Measurements from ENCODE around the gene XG. TPM values are rescaled to one million over a fixed set of nuclear protein-coding genes. Genes with fewer than 3 reads are reported as not detected.
"Not testable (repeated sequence)": the region's sequence is repeated elsewhere in the genome, so short reads cannot be mapped to it uniquely, and the experiment has no call there.

Gene XG
- total RNA-seq, 1 donor from 2014 or later = 2.6 TPM

DNA sequence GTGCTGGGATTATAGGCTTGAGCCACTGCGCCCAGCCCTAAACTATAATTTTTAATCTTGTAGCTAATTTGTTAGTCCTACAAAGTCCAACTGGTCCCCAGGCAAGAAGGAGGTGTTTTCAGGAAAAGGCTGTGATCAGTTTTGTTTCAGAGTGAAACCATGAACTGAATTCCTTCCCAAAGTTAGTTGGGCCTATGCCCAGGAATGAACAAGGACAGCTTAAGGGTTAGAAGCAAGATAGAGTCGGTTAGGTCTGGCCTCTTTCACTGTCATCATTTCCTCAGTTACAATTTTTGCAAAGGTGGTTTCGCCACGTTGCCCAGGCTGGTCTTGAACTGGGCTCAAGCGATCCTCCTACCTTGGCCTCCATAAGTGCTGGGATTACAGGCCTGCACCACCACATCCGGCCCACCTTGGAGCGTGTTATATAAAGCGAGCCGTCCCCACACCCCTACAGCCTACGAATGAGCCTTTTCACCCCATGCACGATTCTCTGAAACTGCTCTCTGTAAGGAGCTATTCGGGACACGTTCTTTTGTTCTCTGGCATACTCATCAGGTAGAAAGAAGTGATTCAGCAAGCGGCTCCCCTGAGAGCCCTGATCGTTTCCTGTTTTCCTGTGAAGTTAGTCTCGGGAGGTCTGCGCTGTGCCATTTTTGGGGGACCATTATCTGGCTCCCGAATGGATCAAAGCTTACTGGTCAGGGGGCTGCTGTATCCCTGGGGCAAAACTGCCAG, 52.4 kb downstream of the XG start:
- intact Hi-C loops (cut with DNase I); DNase-seq (ENCODE audit: low spot score): not testable (repeated sequence)

DNA sequence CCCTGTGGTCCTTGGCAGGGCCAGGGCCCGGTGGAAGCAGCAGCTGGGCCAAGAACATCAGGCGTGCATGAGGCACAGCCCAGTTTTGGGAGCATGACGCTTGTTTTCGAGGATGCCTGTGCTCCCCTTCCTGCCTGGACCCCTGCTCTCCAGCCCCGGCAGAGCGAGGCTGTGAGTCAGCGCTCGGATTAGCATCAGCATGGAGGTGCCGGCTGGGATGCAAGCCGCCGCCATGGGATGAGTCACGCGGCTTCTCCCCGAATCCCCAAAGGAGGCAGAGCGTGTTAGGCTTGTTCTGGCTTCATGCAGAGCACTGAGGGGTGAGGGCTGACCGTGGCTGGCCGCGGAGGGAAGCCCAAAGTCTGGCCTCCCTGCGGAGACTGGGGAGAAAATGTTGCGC, 53.0 kb downstream of the XG start:
- DNase-seq (ENCODE audit: low spot score); intact Hi-C loops (cut with DNase I): not testable (repeated sequence)

DNA sequence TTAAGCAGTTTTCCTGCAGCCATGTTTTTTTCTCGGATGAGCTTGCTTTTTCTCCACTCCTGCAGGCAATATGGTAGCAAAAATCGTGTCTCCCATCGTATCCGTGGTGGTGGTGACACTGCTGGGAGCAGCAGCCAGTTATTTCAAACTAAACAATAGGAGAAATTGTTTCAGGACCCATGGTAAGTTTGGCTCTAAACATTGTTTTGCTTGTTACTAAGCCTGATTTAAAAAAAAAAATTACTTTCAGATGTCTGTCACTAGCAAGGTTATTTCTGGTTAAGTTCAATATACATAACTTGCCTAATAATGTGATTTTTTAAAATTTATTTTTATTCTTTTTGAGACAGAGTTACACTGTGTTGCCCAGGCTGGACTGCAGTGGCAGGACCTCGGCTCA, 59.4 kb downstream of the XG start:
- intact Hi-C loops (cut with DNase I) = loop anchor here (10.0 kb wide), 1 partner anchor 116 kb away; the partner anchor contains the start of gene CD99
- DNase-seq (ENCODE audit: low spot score) = no peak

- not testable (repeated sequence) for DNase-seq (ENCODE audit: low spot score)
These were observed 60.5 kb downstream of the XG start for GRCh38 chrX:2812161-2812907.

DNA sequence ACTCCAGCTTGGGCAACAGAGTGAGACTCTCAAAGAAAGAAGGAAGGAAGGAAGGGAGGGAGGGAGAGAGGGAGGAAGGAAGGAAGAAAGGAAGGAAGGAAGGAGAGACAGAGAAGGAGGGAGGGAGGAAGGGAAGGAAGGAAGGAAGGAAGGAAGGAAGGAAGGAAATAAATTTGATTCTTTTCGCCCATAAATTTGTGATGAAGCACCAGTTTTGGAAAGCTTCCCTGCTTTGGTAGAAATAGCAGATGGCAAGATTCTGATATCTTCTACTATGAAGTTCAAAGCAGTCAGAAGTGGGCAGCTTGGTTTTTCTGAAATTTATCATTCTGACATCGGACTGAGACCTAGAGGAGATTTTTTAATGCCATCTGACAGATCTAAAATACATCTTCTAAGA, 65.2 kb downstream of the XG start:
- intact Hi-C loops (cut with DNase I) = loop anchor here (10.0 kb wide), 1 partner anchor 122 kb away; the partner anchor contains the start of gene CD99
- DNase-seq (ENCODE audit: low spot score) = no peak

More at GRCh38 chrX:2812161-2812907, 60.5 kb downstream of the XG start:
- intact Hi-C loops (cut with DNase I) = loop anchor here (10.0 kb wide), 1 partner anchor 118 kb away; the partner anchor contains the start of gene CD99

DNA sequence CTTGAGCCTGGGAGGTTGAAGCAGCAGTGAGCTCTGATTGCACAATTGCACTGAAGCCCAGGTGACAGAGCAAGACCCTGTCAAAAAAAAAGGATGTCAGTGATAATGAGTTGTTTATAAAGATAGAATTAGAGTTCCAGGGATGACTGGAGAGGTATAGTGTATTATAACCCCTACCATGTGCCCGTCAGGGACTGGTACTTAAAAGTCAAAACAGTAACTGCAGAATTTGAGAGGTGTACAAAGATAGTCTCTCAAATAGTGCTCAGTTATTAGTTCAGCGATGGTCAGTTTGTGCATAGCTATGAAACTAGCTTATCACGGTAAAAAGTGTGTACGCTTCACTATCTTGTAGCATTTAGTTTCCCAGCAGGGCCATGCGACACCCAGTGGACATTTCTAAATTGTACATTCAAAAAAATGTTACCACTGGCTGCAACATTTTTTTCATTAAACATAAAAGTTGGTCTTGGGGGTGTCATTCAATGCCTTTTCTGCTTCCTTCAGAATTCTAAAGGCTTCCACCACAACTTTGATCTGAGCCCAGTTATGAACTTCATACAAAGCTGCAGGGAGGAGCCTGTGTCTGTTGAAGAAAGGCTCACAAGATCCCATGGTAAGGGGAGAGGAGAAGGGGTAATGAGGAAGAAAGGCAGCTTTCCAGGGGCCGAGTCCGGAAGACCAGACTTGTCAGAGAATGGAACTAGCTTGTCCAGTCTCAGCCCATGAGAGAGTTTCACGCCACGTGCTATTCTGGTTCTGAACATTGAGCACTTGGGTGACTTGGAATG, 67.7 kb downstream of the XG start:
- intact Hi-C loops (cut with DNase I) = loop anchor here (2.0 to 10.0 kb wide), 2 partner anchors 125 to 175 kb away; partner anchors contain the start of gene CD99

GRCh38 chrX:2820136-2820771, 68.4 kb downstream of the XG start:
- intact Hi-C loops (cut with DNase I) = no loop called here
- no peak for DNase-seq (ENCODE audit: low spot score)

More for the DNA sequence above, 67.7 kb downstream of the XG start:
- DNase-seq (ENCODE audit: low spot score) = no peak

GRCh38 chrX:2823795-2824386, 72.1 kb downstream of the XG start:
- intact Hi-C loops (cut with DNase I) = no loop called here
- DNase-seq (ENCODE audit: low spot score) = no peak

DNA sequence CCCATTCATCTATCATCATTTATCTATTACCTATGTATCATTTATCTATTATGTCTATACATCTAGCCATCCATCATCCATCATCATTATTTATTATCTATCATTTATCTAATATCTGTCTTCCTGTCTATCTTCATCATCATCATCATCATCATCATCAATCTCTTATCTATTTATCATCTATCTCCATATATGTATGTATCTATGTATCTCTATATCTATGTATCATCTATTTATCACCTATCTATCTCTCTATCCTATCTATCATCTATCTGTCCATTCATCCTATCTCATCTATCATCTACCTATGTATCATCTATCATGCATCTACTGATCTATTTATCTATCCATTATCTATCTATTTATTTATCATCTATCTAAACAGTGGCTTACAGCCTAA, 73.0 kb downstream of the XG start:
- intact Hi-C loops (cut with DNase I) = no loop called here
- no peak for DNase-seq (ENCODE audit: low spot score)

DNA sequence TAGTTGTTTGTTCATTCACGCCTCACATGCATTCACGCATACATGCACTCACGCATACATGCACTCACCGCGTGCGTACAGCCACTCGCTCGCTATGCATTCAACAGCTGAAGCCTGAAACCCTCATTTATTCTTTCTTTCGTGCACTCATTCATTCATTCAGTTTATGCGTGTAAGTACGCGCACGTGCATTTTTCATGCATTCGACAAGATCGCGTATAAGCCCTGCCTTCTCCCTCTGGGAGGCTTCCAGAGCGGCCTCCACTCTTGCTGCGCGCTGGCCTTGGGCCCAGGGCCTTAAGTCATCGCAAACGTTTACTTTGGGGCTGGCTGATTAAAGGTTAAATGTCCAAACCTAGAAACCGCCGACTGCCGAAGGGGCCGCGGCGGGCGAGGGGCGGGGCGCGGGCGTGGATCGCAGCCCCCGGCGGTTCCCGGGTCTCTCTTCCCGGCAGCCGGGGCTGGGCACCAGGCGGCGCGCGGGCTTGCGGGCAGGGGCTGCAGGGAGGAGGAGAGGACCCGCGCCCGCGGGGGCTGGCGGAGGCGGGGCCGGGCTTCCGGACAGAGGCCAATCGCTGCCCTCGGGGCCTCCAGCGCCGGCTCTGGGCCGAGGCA, 76.6 kb downstream of the XG start, which contains the start of gene GYG2:
GYG2 (plus strand) TSS at position 587 of the 615 bp plus-strand sequence. CDS start 1,259 bp downstream, outside the sequence.
- no peak for DNase-seq (ENCODE audit: low spot score)
- intact Hi-C loops (cut with DNase I) = no loop called here

DNA sequence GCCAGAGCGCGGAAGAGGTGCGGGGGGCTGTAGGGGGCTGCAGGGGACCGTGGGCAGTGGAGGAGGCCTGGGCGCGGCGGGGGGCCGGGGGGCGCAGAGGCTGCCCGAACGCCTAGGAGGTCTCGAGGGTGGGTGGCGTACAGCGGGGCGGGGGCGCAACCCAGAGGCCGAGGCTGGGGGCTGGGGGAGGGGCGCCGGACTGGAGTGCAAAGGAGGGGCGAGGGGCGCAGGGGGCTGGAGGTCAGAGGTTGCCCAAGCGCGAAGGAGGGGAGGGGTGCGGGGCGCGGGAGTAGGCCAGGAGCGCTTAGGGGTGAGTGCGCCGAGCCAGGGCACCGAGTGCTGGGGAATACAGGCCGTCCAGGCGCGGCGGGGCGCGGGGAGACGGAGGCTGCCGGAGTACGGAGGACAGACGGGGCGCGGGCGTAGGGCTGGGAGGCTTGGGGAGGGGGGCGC, 77.1 kb downstream of the XG start:
- intact Hi-C loops (cut with DNase I) = no loop called here
- no peak for DNase-seq (ENCODE audit: low spot score)

- no peak for DNase-seq (ENCODE audit: low spot score)
- intact Hi-C loops (cut with DNase I) = no loop called here
These were observed 77.8 kb downstream of the XG start for GRCh38 chrX:2829469-2830246.

DNA sequence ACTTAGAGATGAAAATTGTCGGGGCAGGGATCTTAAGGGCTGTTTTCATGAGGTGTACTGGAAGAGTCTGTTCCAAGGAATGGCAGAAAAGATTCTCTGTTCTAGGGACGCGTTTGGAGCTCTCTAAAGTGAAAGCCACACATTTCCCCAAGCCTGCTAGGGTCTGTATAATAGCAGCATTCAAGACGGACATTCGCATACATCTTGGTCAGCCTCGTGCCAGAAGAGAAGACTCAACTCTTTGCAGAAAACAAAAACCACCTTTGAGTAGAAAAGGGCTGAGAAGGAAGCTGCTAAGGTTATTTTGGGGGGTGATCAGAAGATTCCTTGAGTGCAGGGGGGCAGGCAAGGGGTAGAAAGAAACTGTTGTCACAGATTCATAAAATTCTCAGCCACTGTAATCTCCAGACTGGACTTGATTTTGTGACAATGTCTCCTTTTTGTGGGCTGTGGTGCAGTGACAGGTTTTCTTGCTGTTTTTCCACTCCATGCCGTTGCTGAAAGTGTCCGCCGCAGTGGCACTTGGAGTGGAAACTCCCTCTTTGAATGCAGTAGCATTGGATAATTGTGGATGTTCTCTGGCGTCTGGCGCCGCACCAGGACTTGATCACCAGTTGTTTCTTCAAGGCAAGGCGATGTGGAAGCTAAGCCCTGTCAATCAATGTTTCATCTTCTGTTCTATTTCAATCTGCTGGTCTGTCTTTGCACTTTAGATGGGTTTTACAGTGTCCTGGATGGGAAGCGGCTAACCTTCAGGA, 79.8 kb downstream of the XG start:
- intact Hi-C loops (cut with DNase I) = no loop called here
- DNase-seq (ENCODE audit: low spot score) = no peak

GRCh38 chrX:2837961-2838360, 86.1 kb downstream of the XG start:
- no peak for DNase-seq (ENCODE audit: low spot score)
- intact Hi-C loops (cut with DNase I) = no loop called here

DNA sequence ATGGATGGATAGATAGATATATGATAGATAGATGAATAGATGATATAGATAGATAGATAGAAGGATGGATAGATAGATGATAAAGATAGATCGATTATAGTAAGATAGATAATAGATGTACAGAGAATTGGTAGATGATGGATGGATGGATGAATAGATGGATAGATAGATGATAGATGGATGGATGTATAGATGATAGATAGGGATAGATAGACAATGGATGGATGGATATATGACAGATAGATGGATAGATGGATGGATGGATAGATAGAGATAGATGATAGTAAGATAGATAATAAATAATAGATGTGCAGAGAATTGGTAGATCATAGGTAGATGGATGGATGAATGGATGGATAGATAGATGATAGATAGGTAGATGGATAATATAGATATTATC, 89.1 kb downstream of the XG start:
- intact Hi-C loops (cut with DNase I) = no loop called here
- no peak for DNase-seq (ENCODE audit: low spot score)

DNA sequence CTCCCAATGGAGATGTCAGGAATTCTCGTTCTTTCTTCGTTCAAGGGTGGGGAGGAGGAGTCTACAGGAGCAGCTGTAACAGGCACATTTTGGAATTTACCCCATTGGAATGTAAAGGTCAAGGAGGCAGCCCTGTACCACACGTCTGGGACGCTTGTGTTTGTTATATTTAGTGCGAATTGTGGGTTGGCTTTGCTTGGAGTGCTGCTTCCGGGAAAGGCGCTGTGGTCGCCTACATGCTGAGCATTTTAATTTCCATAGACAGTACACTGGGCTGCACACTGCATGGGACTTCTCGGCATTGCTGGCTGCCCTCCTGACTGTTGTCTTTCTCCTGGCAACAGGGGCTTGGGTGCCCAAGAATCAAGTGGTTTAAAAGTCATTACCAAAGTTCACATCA, 89.7 kb downstream of the XG start:
- DNase-seq (ENCODE audit: low spot score) = no peak
- intact Hi-C loops (cut with DNase I) = no loop called here

- intact Hi-C loops (cut with DNase I) = no loop called here
- no peak for DNase-seq (ENCODE audit: low spot score)
These were observed 95.2 kb downstream of the XG start for GRCh38 chrX:2846992-2847391.

Measured in cardiac septum (tissue), 1 donor.